Measurements from ENCODE around the gene GRIK4. TPM values are rescaled to one million over a fixed set of nuclear protein-coding genes. Genes with fewer than 3 reads are reported as not detected.

Gene GRIK4
- total and polyA plus RNA-seq, 2 donors from 2014 or later: 0.25 TPM; not detected in 1

DNA sequence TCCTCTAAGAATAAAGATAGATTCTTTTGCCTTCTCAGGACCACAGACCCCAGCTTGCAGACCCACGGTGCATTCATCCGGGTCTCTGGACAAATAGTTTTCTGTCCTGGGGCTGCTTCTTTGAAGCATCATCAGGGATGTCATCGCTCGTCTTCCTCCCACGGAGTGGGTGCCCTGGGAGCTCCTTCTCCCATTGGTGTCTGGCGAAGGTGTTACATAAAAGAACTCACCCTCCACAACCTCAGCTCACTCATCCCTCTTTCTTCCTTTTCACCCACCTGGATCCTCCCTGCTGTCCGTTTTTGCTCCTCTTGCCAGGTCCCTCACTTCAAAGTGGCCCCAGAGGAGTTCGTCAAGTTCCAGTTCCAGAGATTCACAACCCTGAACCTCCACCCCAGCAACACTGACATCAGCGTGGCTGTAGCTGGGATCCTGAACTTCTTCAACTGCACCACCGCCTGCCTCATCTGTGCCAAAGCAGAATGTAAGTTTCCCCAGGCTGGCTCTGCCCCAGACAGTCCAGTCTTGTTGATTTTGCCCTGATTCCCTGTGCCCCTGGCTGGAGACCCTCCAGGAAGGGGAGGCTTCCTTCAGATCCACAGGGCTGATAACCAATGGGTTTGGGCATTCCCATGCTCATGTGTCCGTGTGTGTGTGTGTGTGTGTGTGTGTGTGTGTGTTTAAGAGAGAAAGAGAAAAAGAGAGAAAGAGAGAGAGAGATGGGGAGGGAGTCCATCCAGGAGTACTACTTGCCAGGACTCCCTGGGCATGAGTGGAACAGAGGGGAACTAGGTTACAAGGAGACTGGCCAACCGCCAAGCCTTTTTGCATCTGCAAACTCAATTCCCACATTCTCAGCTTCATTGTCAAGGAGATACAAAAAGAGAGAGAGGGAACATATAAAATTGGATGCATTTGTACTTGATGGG, 308.2 kb downstream of the GRIK4 start:
- H3K9ac ChIP-seq (ENCODE audit: low read length in 3 of 3): no peak overlapping the region
- H3K36me3 ChIP-seq (ENCODE audit: control insufficient read depth in 2 of 3, insufficient read depth in 3 of 3, low read length in 3 of 3): no peaks in the 10 kb centered on the region
- DNase-seq (no peak), FAIRE-seq (no peak)
- intact Hi-C loops (cut with DNase I): no loop called here
- no peak overlapping the region for H3K27ac ChIP-seq (ENCODE audit: low read depth in 2 of 2, low read length in 2 of 2)
- H3K4me3 ChIP-seq (ENCODE audit: low read length in 3 of 3): no peak overlapping the region
- H3K9me3 ChIP-seq (ENCODE audit: control insufficient read depth in 2 of 3, insufficient read depth in 1 of 3, low read length in 3 of 3): no peaks in the 10 kb centered on the region
- H3K27me3 ChIP-seq (ENCODE audit: control insufficient read depth, insufficient read depth, low read length): no peaks in the 10 kb centered on the region
- no peaks in the 10 kb centered on the region for H3K4me1 ChIP-seq (ENCODE audit: control insufficient read depth in 2 of 3, insufficient read depth in 2 of 3, low read depth in 1 of 3, low read length in 3 of 3)
- TF ChIP-seq, protein P1, sequence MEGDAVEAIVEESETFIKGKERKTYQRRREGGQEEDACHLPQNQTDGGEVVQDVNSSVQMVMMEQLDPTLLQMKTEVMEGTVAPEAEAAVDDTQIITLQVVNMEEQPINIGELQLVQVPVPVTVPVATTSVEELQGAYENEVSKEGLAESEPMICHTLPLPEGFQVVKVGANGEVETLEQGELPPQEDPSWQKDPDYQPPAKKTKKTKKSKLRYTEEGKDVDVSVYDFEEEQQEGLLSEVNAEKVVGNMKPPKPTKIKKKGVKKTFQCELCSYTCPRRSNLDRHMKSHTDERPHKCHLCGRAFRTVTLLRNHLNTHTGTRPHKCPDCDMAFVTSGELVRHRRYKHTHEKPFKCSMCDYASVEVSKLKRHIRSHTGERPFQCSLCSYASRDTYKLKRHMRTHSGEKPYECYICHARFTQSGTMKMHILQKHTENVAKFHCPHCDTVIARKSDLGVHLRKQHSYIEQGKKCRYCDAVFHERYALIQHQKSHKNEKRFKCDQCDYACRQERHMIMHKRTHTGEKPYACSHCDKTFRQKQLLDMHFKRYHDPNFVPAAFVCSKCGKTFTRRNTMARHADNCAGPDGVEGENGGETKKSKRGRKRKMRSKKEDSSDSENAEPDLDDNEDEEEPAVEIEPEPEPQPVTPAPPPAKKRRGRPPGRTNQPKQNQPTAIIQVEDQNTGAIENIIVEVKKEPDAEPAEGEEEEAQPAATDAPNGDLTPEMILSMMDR (IDR thresholded peaks at IDR 0.05; ENCODE audit: borderline replicate concordance, extremely low read depth, insufficient read depth): no peak

DNA sequence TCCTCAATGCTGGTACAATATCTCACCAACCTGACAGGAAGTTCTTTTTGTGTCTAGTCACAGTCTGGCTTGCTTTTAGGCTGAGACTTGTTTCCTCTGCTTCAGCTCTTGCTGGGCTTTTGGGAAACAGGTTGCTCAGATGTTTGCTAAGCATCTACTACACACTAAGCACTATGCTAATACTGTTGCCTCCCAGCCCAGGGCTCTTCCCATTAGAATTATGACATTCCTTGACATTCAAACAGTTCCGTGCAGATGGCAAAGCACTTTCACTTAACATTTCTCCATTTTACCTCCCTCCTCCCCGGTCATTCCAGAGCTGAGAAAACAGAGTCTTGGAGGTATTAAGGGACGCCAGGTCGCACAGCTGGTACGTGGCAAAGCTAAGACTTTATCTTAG, 311.6 kb downstream of the GRIK4 start:
- no peak for FAIRE-seq
- intact Hi-C loops (cut with DNase I): no loop called here
- no peaks in the 10 kb centered on the region for H3K4me1 ChIP-seq (ENCODE audit: control insufficient read depth in 2 of 3, insufficient read depth in 2 of 3, low read depth in 1 of 3, low read length in 3 of 3)
- H3K27ac ChIP-seq (ENCODE audit: low read depth in 2 of 2, low read length in 2 of 2): no peak overlapping the region
- no peak overlapping the region for H3K4me3 ChIP-seq (ENCODE audit: low read length in 3 of 3)
- H3K36me3 ChIP-seq (ENCODE audit: control insufficient read depth in 2 of 3, insufficient read depth in 3 of 3, low read length in 3 of 3): no peaks in the 10 kb centered on the region
- no peak overlapping the region for H3K9ac ChIP-seq (ENCODE audit: low read length in 3 of 3)
- TF ChIP-seq, protein P1 (IDR thresholded peaks at IDR 0.05; ENCODE audit: borderline replicate concordance, extremely low read depth, insufficient read depth): no peak
- DNase-seq: no peak
- H3K9me3 ChIP-seq (ENCODE audit: control insufficient read depth in 2 of 3, insufficient read depth in 1 of 3, low read length in 3 of 3): no peaks in the 10 kb centered on the region
- H3K27me3 ChIP-seq (ENCODE audit: control insufficient read depth, insufficient read depth, low read length): no peaks in the 10 kb centered on the region

- Histone ChIP-seq H3K27ac (ENCODE audit: low read depth in 2 of 2, low read length in 2 of 2) (no peak overlapping the region), H3K9ac (ENCODE audit: low read length in 3 of 3) (no peak overlapping the region), H3K4me1 (ENCODE audit: control insufficient read depth in 2 of 3, insufficient read depth in 2 of 3, low read depth in 1 of 3, low read length in 3 of 3) (no peaks in the 10 kb centered on the region), H3K27me3 (ENCODE audit: control insufficient read depth, insufficient read depth, low read length) (no peaks in the 10 kb centered on the region), H3K36me3 (ENCODE audit: control insufficient read depth in 2 of 3, insufficient read depth in 3 of 3, low read length in 3 of 3) (no peaks in the 10 kb centered on the region), H3K9me3 (ENCODE audit: control insufficient read depth in 2 of 3, insufficient read depth in 1 of 3, low read length in 3 of 3) (no peaks in the 10 kb centered on the region), H3K4me3 (ENCODE audit: low read length in 3 of 3) (no peak overlapping the region)
- TF ChIP-seq, protein P1 (IDR thresholded peaks at IDR 0.05; ENCODE audit: borderline replicate concordance, extremely low read depth, insufficient read depth): no peak
- intact Hi-C loops (cut with DNase I): no loop called here
- DNase-seq (no peak), FAIRE-seq (no peak)
Measured at GRCh38 chr11:120824242-120824641, 312.7 kb downstream of the GRIK4 start.

Measured in kidney (tissue), 14 donors.